Measurements from ENCODE around the gene RFNG. TPM values are rescaled to one million over a fixed set of nuclear protein-coding genes. Genes with fewer than 3 reads are reported as not detected.

The RFNG gene
- total and polyA plus RNA-seq, 2 of the 13 experiments (the other 11 are each of a cell fraction or from before 2014, with no cell fraction given) = 61.4 to 64.0 TPM

DNA sequence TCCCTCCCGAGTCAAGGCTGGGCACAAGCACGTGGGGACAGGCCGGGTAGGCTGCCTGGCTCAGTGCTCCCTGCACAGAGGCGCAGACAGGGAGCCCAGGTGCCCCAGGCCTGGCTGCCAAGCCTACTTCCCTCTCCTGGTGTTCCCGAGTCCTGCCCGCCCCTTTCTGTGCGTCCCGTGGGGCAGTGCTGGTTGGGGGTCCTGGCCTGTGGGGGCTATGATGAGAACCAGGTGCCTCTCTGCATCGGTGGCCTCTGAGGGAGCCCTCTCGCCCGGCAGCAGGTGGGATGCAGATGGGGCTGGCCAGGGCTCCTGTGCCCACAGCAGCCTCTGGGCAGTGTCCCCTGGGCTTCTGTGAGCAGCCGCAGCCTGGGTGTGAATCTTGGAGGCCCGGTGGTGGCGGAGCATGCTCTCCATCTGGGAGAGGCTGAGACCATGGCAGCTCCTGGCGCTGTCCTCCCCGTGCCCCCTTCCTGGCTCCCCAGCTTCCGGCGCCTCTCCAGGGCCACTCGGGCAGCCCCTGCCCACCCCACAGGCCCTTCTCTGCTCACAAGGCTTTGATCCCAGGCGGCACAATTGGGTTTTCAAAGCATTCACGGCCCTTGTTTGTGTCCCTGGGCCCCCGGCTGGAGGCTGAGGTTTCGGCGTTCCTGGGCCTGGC lies 36.2 kb downstream of the RFNG start:
- Histone ChIP-seq H3K36me3 (replicated peaks in 1 of 2; ENCODE audit: control insufficient read depth in 1 of 2, insufficient read depth in 2 of 2, low read length in 2 of 2) (peaks cover 29 to 31% of the 10 kb centered on the region in 2 experiments), H3K27me3 (ENCODE audit: control insufficient read depth in 1 of 2, insufficient read depth in 2 of 2, low read length in 2 of 2) (no peaks in the 10 kb centered on the region), H3K4me3 (replicated peaks in 1 of 3; ENCODE audit: insufficient read depth in 1 of 3, low read depth in 2 of 3, low read length in 3 of 3) (no peak overlapping the region), H4K20me1 (ENCODE audit: insufficient read depth, low read length) (no peaks in the 10 kb centered on the region), H2AFZ (ENCODE audit: low read length) (no peak overlapping the region), H3K27ac (ENCODE audit: extremely low read length, insufficient read depth, low read length) (peak overlapping the region; percentile 68), H3K4me2 (ENCODE audit: low read depth, low read length) (0 out of 2 replicates have a peak overlapping the region, but pooled peaks have one; percentile 1), H3K4me1 (ENCODE audit: insufficient read depth, low read length) (peaks cover 98% of the 10 kb centered on the region), H3K79me2 (ENCODE audit: insufficient read depth, low read length) (peaks cover 5% of the 10 kb centered on the region), H3K9me3 (ENCODE audit: low read length) (no peaks in the 10 kb centered on the region), H3K9ac (ENCODE audit: insufficient read depth, low read depth, low read length) (peak overlapping the region; percentile 53)
- in situ Hi-C loops (cut with HindIII; ENCODE audit: extremely low pct_ligation_motif_present, low pct_unique_long_range_greater_than_20kb) (no loop called here), intact Hi-C loops (cut with micrococcal nuclease; ENCODE audit: unreplicated experiment) (no loop called here)
- WGBS (ENCODE audit: low lambda C conversion rate) = 69% methylated on average over 21 of the region's 24 CpGs
- ChIA-PET CTCF (ENCODE audit: low intra/inter-chr PET ratio, low total read pairs) (no interaction called here), POLR2A (interaction anchor here (1.1 to 14.1 kb wide), 9 partner anchors 18 to 105 kb away, joined by 3 to 470 read pairs (median 6); partner anchors contain the start of genes DCXR and NOTUM)
- DNase-seq (ENCODE audit: low spot score) (peak; percentile 92), ATAC-seq (peak; percentile 1), FAIRE-seq (no peak)
- BruUV-seq (replicated peaks) = no TSS peak
- 0 out of 2 replicates have a peak, but pooled peaks have one; percentile 24 for TF ChIP-seq SALL2 (CRISPR knock-in tag; IDR thresholded peaks at IDR 0.05)
- TF ChIP-seq, protein P1, sequence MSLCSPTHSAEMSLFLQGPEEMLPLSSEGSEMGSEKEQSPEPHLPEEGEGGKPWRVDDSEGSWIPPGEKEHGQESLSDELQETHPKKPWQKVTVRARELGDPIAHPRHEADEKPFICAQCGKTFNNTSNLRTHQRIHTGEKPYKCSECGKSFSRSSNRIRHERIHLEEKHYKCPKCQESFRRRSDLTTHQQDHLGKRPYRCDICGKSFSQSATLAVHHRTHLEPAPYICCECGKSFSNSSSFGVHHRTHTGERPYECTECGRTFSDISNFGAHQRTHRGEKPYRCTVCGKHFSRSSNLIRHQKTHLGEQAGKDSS (CRISPR knock-in tag; IDR thresholded peaks at IDR 0.05; ENCODE audit: borderline replicate concordance, low read depth) = no peak
- peak; percentile 32 for TF ChIP-seq SKI (IDR thresholded peaks at IDR 0.05; ENCODE audit: partially characterized antibody)
- no peak for TF ChIP-seq ZMAT5 (CRISPR knock-in tag; IDR thresholded peaks at IDR 0.05; ENCODE audit: borderline replicate concordance, low read depth)
- TF ChIP-seq KDM1A (CRISPR knock-in tag; IDR thresholded peaks at IDR 0.05) = no peak
- TF ChIP-seq, protein P2, sequence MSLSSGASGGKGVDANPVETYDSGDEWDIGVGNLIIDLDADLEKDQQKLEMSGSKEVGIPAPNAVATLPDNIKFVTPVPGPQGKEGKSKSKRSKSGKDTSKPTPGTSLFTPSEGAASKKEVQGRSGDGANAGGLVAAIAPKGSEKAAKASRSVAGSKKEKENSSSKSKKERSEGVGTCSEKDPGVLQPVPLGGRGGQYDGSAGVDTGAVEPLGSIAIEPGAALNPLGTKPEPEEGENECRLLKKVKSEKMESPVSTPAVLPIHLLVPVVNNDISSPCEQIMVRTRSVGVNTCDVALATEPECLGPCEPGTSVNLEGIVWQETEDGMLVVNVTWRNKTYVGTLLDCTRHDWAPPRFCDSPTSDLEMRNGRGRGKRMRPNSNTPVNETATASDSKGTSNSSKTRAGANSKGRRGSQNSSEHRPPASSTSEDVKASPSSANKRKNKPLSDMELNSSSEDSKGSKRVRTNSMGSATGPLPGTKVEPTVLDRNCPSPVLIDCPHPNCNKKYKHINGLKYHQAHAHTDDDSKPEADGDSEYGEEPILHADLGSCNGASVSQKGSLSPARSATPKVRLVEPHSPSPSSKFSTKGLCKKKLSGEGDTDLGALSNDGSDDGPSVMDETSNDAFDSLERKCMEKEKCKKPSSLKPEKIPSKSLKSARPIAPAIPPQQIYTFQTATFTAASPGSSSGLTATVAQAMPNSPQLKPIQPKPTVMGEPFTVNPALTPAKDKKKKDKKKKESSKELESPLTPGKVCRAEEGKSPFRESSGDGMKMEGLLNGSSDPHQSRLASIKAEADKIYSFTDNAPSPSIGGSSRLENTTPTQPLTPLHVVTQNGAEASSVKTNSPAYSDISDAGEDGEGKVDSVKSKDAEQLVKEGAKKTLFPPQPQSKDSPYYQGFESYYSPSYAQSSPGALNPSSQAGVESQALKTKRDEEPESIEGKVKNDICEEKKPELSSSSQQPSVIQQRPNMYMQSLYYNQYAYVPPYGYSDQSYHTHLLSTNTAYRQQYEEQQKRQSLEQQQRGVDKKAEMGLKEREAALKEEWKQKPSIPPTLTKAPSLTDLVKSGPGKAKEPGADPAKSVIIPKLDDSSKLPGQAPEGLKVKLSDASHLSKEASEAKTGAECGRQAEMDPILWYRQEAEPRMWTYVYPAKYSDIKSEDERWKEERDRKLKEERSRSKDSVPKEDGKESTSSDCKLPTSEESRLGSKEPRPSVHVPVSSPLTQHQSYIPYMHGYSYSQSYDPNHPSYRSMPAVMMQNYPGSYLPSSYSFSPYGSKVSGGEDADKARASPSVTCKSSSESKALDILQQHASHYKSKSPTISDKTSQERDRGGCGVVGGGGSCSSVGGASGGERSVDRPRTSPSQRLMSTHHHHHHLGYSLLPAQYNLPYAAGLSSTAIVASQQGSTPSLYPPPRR (CRISPR knock-in tag; IDR thresholded peaks at IDR 0.05; ENCODE audit: borderline replicate concordance) = peak; percentile 52; the same call in 1 of the 2 replicates
- TF ChIP-seq AKNA (CRISPR knock-in tag; IDR thresholded peaks at IDR 0.05; ENCODE audit: borderline replicate concordance) = no peak
- peak; percentile 63; the same call in 1 of the 2 replicates for TF ChIP-seq FIP1L1 (IDR thresholded peaks at IDR 0.05; ENCODE audit: borderline replicate concordance, insufficient read depth, low read depth, low read length)
- no peak for TF ChIP-seq BHLHE40 (IDR thresholded peaks at IDR 0.05; ENCODE audit: low read length)
